Measurements from ENCODE around the gene CSF3.

GRCh38 chr17:40000161-40000560, 15.1 kb upstream of the CSF3 start:
- TF ChIP-seq CTCF (conservative IDR thresholded peaks at IDR 0.05) (no peak), ZFX (IDR thresholded peaks at IDR 0.05) (no peak)
